Keratinocyte (primary cell): Measurements from ENCODE around the gene APP. TPM values are rescaled to one million over a fixed set of nuclear protein-coding genes. Genes with fewer than 3 reads are reported as not detected.

Source experiments
- DNase-seq: peaks from one replicate; pipeline ENCODE4 v3.0.0-alpha.2; 2011; ENCODE audit warnings: low read depth, missing footprints, low spot score
- FAIRE-seq: peaks from 2 replicates; lab custom pipeline; 2011; peaks lifted over from hg19 to GRCh38; lab: Jason Lieb, UNC
- H2AFZ ChIP-seq: 2 replicates; pipeline ENCODE4 v1.6.0; 2012; ENCODE audit warnings: low read length, control low read depth, inconsistent platforms; ENCODE audit not compliant: control insufficient read depth
- H3K27ac ChIP-seq: 2 replicates; pipeline ENCODE4 v1.5.1; 2011; ENCODE audit warnings: low read length; ENCODE audit not compliant: control insufficient read depth, insufficient read depth
- H3K27me3 ChIP-seq: 3 replicates; pipeline ENCODE4 v1.6.0; 2011; ENCODE audit warnings: low read length; ENCODE audit not compliant: control insufficient read depth, insufficient read depth; ENCODE audit errors: extremely low read depth
- H3K36me3 ChIP-seq, 2 experiments: 2 replicates in 1 of 2; 3 replicates in 1 of 2; pipeline ENCODE4 v1.5.1; 2011; ENCODE audit warnings: low read length in 2 of 2, mild to moderate bottlenecking in 1 of 2; ENCODE audit not compliant: control insufficient read depth in 2 of 2, insufficient read depth in 2 of 2; ENCODE audit errors: extremely low read depth in 1 of 2
- H3K4me1 ChIP-seq: 3 replicates; pipeline ENCODE4 v1.5.1; 2011; ENCODE audit warnings: low read length; ENCODE audit not compliant: control insufficient read depth, insufficient read depth; ENCODE audit errors: extremely low read depth
- H3K4me2 ChIP-seq: 3 replicates; pipeline ENCODE4 v1.6.0; 2011; ENCODE audit warnings: low read depth, low read length; ENCODE audit not compliant: control insufficient read depth, insufficient read depth; ENCODE audit errors: extremely low read depth
- H3K4me3 ChIP-seq, 3 experiments: fragments of 200-600 bp in 1 of 3; sonication (generic) in 1 of 3; 2 replicates in 2 of 3; 3 replicates in 1 of 3; pipeline ENCODE4 v1.5.1; 2011 to 2016; ENCODE audit warnings: low read length in 3 of 3, mild to moderate bottlenecking in 3 of 3, control low read depth in 2 of 3, inconsistent platforms in 1 of 3, low read depth in 1 of 3, mixed read lengths in 1 of 3, mixed run types in 1 of 3, moderate library complexity in 1 of 3; ENCODE audit not compliant: control insufficient read depth in 2 of 3, insufficient read depth in 2 of 3; ENCODE audit errors: extremely low read depth in 1 of 3
- H3K79me2 ChIP-seq: 2 replicates; pipeline ENCODE4 v1.6.0; 2012; ENCODE audit warnings: low read length; ENCODE audit not compliant: control insufficient read depth, insufficient read depth
- H3K9ac ChIP-seq: 3 replicates; pipeline ENCODE4 v1.6.0; 2011; ENCODE audit warnings: low read length; ENCODE audit not compliant: control insufficient read depth, insufficient read depth; ENCODE audit errors: extremely low read depth
- H3K9me1 ChIP-seq: 3 replicates; pipeline ENCODE4 v1.6.0; 2011; ENCODE audit warnings: low read length; ENCODE audit not compliant: control insufficient read depth, insufficient read depth; ENCODE audit errors: extremely low read depth
- H3K9me3 ChIP-seq: 2 replicates; pipeline ENCODE4 v1.5.1; 2012; ENCODE audit warnings: low read depth, low read length; ENCODE audit not compliant: control insufficient read depth
- H4K20me1 ChIP-seq: 3 replicates; pipeline ENCODE4 v1.6.0; 2011; ENCODE audit warnings: low read length; ENCODE audit not compliant: control insufficient read depth, insufficient read depth; ENCODE audit errors: extremely low read depth
- EZH2 ChIP-seq: IDR thresholded peaks from one replicate; pipeline ENCODE4 v1.6.1; 2012; ENCODE audit warnings: inconsistent platforms, mild to moderate bottlenecking, low read length, moderate library complexity
- dilution Hi-C: fragments of 300-500 bp; cut with MboI; formaldehyde crosslinking; loops from one replicate; pipeline ENCODE4 v1.7.0; 2020; ENCODE audit warnings: low sequenced_read_pairs; ENCODE audit not compliant: extremely low pct_ligation_motif_present
- polyA plus RNA-seq, 5 experiments: library from polyadenylated mRNA; depleted of rRNA in 3 of 5; stranded (reverse) in 3 of 5; stranded (forward) in 1 of 5; unstranded in 1 of 5; fragments of >200 nt; gene quantifications; 1 replicate in 1 of 5; 2 replicates in 3 of 5; 3 replicates in 1 of 5; pipeline versions ENCODE4 v1.2.1 to v1.2.3, GENCODE V29; 2011 to 2012; ENCODE audit warnings: missing spikeins in 2 of 5, low read depth in 1 of 5, low replicate concordance in 1 of 5
- TF ChIP-seq, protein P1 (sequence below), 3 experiments: IDR thresholded peaks in 1 of 3; conservative IDR thresholded peaks in 1 of 3; optimal IDR thresholded peaks in 1 of 3; 2 replicates in 2 of 3; 3 replicates in 1 of 3; pipeline versions ENCODE3 to v1.5.1; 2011; ENCODE audit warnings: low read length in 3 of 3, mild to moderate bottlenecking in 3 of 3, moderate library complexity in 2 of 3, control low read depth in 1 of 3, inconsistent platforms in 1 of 3; ENCODE audit not compliant: insufficient read depth in 2 of 3; ENCODE audit errors: extremely low read depth in 1 of 3

The APP gene
- polyA plus RNA-seq, 1 donor (not counting 4 experiments of a cell fraction or from before 2014, with no cell fraction given): 1,015 TPM

DNA sequence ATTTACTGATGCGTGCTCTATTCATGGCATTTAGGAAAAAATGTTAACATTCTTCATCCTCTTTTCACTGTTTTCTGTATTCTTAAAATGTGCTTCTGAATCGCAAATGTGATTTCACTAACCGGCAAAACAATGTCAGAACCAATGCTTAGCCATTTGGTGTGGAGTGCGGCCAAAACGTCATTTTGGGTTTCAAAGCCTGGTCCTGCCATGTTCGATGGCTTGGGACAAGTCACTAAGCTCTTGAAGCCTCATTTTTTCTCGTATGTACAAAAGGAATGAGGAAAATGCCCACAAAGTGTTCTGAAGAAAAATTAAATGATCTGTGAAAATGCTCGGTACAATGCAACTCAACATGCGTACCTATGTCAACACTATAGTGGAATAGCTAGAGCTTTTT lies 175.3 kb downstream of the APP start:
- H3K9me3 ChIP-seq: no peaks in the 10 kb centered on the region
- H3K9me1 ChIP-seq: no peaks in the 10 kb centered on the region
- peaks cover 26 to 35% of the 10 kb centered on the region in 2 experiments for H3K36me3 ChIP-seq
- no peaks in the 10 kb centered on the region for H3K4me1 ChIP-seq
- DNase-seq (no peak), FAIRE-seq (no peak)
- no peak overlapping the region for H3K27ac ChIP-seq
- no peak overlapping the region for H3K4me3 ChIP-seq
- H3K4me2 ChIP-seq: no peak overlapping the region
- dilution Hi-C loops: no loop called here
- peaks cover 3% of the 10 kb centered on the region for H3K79me2 ChIP-seq
- TF ChIP-seq, protein P1, sequence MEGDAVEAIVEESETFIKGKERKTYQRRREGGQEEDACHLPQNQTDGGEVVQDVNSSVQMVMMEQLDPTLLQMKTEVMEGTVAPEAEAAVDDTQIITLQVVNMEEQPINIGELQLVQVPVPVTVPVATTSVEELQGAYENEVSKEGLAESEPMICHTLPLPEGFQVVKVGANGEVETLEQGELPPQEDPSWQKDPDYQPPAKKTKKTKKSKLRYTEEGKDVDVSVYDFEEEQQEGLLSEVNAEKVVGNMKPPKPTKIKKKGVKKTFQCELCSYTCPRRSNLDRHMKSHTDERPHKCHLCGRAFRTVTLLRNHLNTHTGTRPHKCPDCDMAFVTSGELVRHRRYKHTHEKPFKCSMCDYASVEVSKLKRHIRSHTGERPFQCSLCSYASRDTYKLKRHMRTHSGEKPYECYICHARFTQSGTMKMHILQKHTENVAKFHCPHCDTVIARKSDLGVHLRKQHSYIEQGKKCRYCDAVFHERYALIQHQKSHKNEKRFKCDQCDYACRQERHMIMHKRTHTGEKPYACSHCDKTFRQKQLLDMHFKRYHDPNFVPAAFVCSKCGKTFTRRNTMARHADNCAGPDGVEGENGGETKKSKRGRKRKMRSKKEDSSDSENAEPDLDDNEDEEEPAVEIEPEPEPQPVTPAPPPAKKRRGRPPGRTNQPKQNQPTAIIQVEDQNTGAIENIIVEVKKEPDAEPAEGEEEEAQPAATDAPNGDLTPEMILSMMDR (optimal IDR thresholded peaks at IDR 0.05 in 1 of 3, IDR thresholded peaks at IDR 0.05 in 1 of 3, conservative IDR thresholded peaks at IDR 0.05 in 1 of 3; ENCODE audit: extremely low read depth in 1 of 3, insufficient read depth in 2 of 3, low read length in 3 of 3): no peak
- no peak for TF ChIP-seq EZH2
- H3K27me3 ChIP-seq: no peaks in the 10 kb centered on the region
- H2AFZ ChIP-seq: no peak overlapping the region
- no peaks in the 10 kb centered on the region for H4K20me1 ChIP-seq
- no peak overlapping the region for H3K9ac ChIP-seq

DNA sequence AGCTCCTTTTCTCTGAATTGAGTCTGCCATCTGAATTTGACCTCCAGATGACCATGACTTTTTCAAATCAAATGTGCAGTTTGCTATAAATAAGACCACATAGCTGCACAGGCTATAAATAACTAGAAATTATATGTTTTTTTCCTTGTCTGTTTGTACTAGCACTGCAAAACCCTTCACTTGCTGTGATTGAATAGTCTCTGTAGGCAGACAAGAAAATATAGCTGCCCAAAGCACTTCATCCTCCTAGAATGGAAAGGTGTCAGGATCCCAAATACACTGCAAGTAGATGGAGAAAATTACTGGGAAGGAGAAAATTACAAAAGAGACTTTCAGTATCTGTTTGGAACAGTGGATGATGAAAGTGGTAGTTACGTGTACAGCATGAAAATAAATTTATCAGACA lies 175.8 kb downstream of the APP start:
- dilution Hi-C loops: no loop called here
- no peak overlapping the region for H3K4me3 ChIP-seq
- TF ChIP-seq, protein P1 (optimal IDR thresholded peaks at IDR 0.05 in 1 of 3, IDR thresholded peaks at IDR 0.05 in 1 of 3, conservative IDR thresholded peaks at IDR 0.05 in 1 of 3; ENCODE audit: extremely low read depth in 1 of 3, insufficient read depth in 2 of 3, low read length in 3 of 3): no peak
- no peak for TF ChIP-seq EZH2
- H2AFZ ChIP-seq: no peak overlapping the region
- H3K36me3 ChIP-seq: peaks cover 25 to 30% of the 10 kb centered on the region in 2 experiments
- H3K4me2 ChIP-seq: no peak overlapping the region
- no peaks in the 10 kb centered on the region for H4K20me1 ChIP-seq
- FAIRE-seq: no peak
- H3K9ac ChIP-seq: no peak overlapping the region
- no peaks in the 10 kb centered on the region for H3K9me1 ChIP-seq
- no peaks in the 10 kb centered on the region for H3K9me3 ChIP-seq
- H3K27me3 ChIP-seq: no peaks in the 10 kb centered on the region
- no peak overlapping the region for H3K27ac ChIP-seq
- H3K79me2 ChIP-seq: peaks cover under 1% of the 10 kb centered on the region
- no peak for DNase-seq
- H3K4me1 ChIP-seq: no peaks in the 10 kb centered on the region
